ENCODE data around the gene MASP1.

MASP1 gene

GRCh38 chr3:187281191-187281714, 10.3 kb downstream of the MASP1 start:
- Histone ChIP-seq H3K9me2 (replicated peaks; ENCODE audit: low read depth, low read length) (no peaks in the 10 kb centered on the region), H3K4me3 (ENCODE audit: low read length, poor library complexity, severe bottlenecking) (no peak overlapping the region), H3K4me1 (ENCODE audit: insufficient read depth, low read length, poor library complexity, severe bottlenecking) (no peaks in the 10 kb centered on the region), H3K9me3 (ENCODE audit: insufficient read depth, low read depth, low read length) (no peaks in the 10 kb centered on the region), H3K4me2 (ENCODE audit: low read depth, low read length, poor library complexity, severe bottlenecking) (no peak overlapping the region), H3K27me3 (ENCODE audit: insufficient read depth, low read length, poor library complexity, severe bottlenecking) (no peaks in the 10 kb centered on the region), H2AFZ (ENCODE audit: low read length) (no peak overlapping the region), H3F3A (ENCODE audit: low read depth) (no peaks in the 10 kb centered on the region), H4K20me1 (ENCODE audit: insufficient read depth, low read length, poor library complexity, severe bottlenecking) (no peaks in the 10 kb centered on the region), H3K36me3 (ENCODE audit: insufficient read depth, low read length) (no peaks in the 10 kb centered on the region), H3K79me2 (ENCODE audit: insufficient read depth, low read length) (no peaks in the 10 kb centered on the region), H3K9ac (ENCODE audit: low read depth, low read length, poor library complexity, severe bottlenecking) (no peak overlapping the region)
- TF ChIP-seq CTCF (conservative IDR thresholded peaks at IDR 0.05; ENCODE audit: low read length) (no peak), EZH2phosphoT487 (IDR thresholded peaks at IDR 0.05; ENCODE audit: borderline replicate concordance) (no peak)

- no peak overlapping the region for H3K4me3 ChIP-seq (ENCODE audit: low read length, poor library complexity, severe bottlenecking)
- H3K9me2 ChIP-seq (replicated peaks; ENCODE audit: low read depth, low read length) = no peaks in the 10 kb centered on the region
- H3K4me1 ChIP-seq (ENCODE audit: insufficient read depth, low read length, poor library complexity, severe bottlenecking) = no peaks in the 10 kb centered on the region
- no peaks in the 10 kb centered on the region for H3K36me3 ChIP-seq (ENCODE audit: insufficient read depth, low read length)
- H4K20me1 ChIP-seq (ENCODE audit: insufficient read depth, low read length, poor library complexity, severe bottlenecking) = no peaks in the 10 kb centered on the region
- H3K79me2 ChIP-seq (ENCODE audit: insufficient read depth, low read length) = no peaks in the 10 kb centered on the region
- no peaks in the 10 kb centered on the region for H3K27me3 ChIP-seq (ENCODE audit: insufficient read depth, low read length, poor library complexity, severe bottlenecking)
- H3K9me3 ChIP-seq (ENCODE audit: insufficient read depth, low read depth, low read length) = no peaks in the 10 kb centered on the region
- H3K4me2 ChIP-seq (ENCODE audit: low read depth, low read length, poor library complexity, severe bottlenecking) = no peak overlapping the region
- H3K9ac ChIP-seq (ENCODE audit: low read depth, low read length, poor library complexity, severe bottlenecking) = no peak overlapping the region
- TF ChIP-seq EZH2phosphoT487 (IDR thresholded peaks at IDR 0.05; ENCODE audit: borderline replicate concordance) (no peak), CTCF (conservative IDR thresholded peaks at IDR 0.05; ENCODE audit: low read length) (no peak)
- no peaks in the 10 kb centered on the region for H3F3A ChIP-seq (ENCODE audit: low read depth)
- H2AFZ ChIP-seq (ENCODE audit: low read length) = no peak overlapping the region
Measured at GRCh38 chr3:187280644-187281043, 10.9 kb downstream of the MASP1 start.

GRCh38 chr3:187277129-187277462, 14.4 kb downstream of the MASP1 start:
- H3F3A ChIP-seq (ENCODE audit: low read depth) = no peaks in the 10 kb centered on the region
- no peaks in the 10 kb centered on the region for H3K9me3 ChIP-seq (ENCODE audit: insufficient read depth, low read depth, low read length)
- no peak overlapping the region for H2AFZ ChIP-seq (ENCODE audit: low read length)
- no peaks in the 10 kb centered on the region for H3K79me2 ChIP-seq (ENCODE audit: insufficient read depth, low read length)
- no peaks in the 10 kb centered on the region for H4K20me1 ChIP-seq (ENCODE audit: insufficient read depth, low read length, poor library complexity, severe bottlenecking)
- TF ChIP-seq EZH2phosphoT487 (IDR thresholded peaks at IDR 0.05; ENCODE audit: borderline replicate concordance) = no peak
- TF ChIP-seq CTCF (conservative IDR thresholded peaks at IDR 0.05; ENCODE audit: low read length) = no peak
- H3K9ac ChIP-seq (ENCODE audit: low read depth, low read length, poor library complexity, severe bottlenecking) = no peak overlapping the region
- H3K27me3 ChIP-seq (ENCODE audit: insufficient read depth, low read length, poor library complexity, severe bottlenecking) = no peaks in the 10 kb centered on the region
- H3K4me2 ChIP-seq (ENCODE audit: low read depth, low read length, poor library complexity, severe bottlenecking) = no peak overlapping the region
- no peaks in the 10 kb centered on the region for H3K9me2 ChIP-seq (replicated peaks; ENCODE audit: low read depth, low read length)
- no peaks in the 10 kb centered on the region for H3K36me3 ChIP-seq (ENCODE audit: insufficient read depth, low read length)
- no peaks in the 10 kb centered on the region for H3K4me1 ChIP-seq (ENCODE audit: insufficient read depth, low read length, poor library complexity, severe bottlenecking)
- no peak overlapping the region for H3K4me3 ChIP-seq (ENCODE audit: low read length, poor library complexity, severe bottlenecking)

All from Loucy (cell line).